WI38 (cell line): ENCODE results near the gene HADH.
"Not testable (repeated sequence)": the region's sequence is repeated elsewhere in the genome, so short reads cannot be mapped to it uniquely, and the experiment has no call there.

Experiments
- H3K4me3 ChIP-seq: 2 replicates; pipeline ENCODE4 v1.5.1; 2011; ENCODE audit warnings: low read depth, mild to moderate bottlenecking, control low read depth, low read length
- CTCF ChIP-seq: IDR thresholded peaks from 2 replicates; pipeline ENCODE4 v1.5.1; 2012; ENCODE audit warnings: low read depth, mild to moderate bottlenecking, control low read depth, low read length

The HADH gene

GRCh38 chr4:108049406-108049805 is 59.7 kb downstream of the HADH start:
- no peak for TF ChIP-seq CTCF
- H3K4me3 ChIP-seq, result no peak overlapping the region

GRCh38 chr4:108050166-108051111 is 60.8 kb downstream of the HADH start:
- not testable (repeated sequence) for H3K4me3 ChIP-seq

- no peak overlapping the region for H3K4me3 ChIP-seq
- TF ChIP-seq CTCF, result no peak
These were observed 61.7 kb downstream of the HADH start for GRCh38 chr4:108051343-108051742.

GRCh38 chr4:108052558-108053120 is 63.0 kb downstream of the HADH start:
- H3K4me3 ChIP-seq, result no peak overlapping the region
- no peak for TF ChIP-seq CTCF

- no peak for TF ChIP-seq CTCF
- H3K4me3 ChIP-seq, result no peak overlapping the region
These were observed 63.6 kb downstream of the HADH start for GRCh38 chr4:108053251-108053711.

- H3K4me3 ChIP-seq, result no peak overlapping the region
- no peak for TF ChIP-seq CTCF
These were observed 64.4 kb downstream of the HADH start for GRCh38 chr4:108054025-108054638.

GRCh38 chr4:108055787-108056186 is 66.1 kb downstream of the HADH start:
- no peak overlapping the region for H3K4me3 ChIP-seq
- no peak for TF ChIP-seq CTCF
